SK-N-MC (cell line): ENCODE results near the gene KRABD2.
"Not testable (repeated sequence)": the region's sequence is repeated elsewhere in the genome, so short reads cannot be mapped to it uniquely, and the experiment has no call there.

Source experiments
- EZH2 ChIP-seq: fragments of 200-600 bp; sonication (generic); IDR thresholded peaks from one replicate; pipeline ENCODE4 v1.6.1; 2017; ENCODE audit warnings: antibody characterized with exemption
- POLR2AphosphoS5 ChIP-seq: IDR thresholded peaks from 2 replicates; pipeline ENCODE4 v1.6.1; 2012; ENCODE audit warnings: mild to moderate bottlenecking, low read depth, low read length, borderline replicate concordance

DNA sequence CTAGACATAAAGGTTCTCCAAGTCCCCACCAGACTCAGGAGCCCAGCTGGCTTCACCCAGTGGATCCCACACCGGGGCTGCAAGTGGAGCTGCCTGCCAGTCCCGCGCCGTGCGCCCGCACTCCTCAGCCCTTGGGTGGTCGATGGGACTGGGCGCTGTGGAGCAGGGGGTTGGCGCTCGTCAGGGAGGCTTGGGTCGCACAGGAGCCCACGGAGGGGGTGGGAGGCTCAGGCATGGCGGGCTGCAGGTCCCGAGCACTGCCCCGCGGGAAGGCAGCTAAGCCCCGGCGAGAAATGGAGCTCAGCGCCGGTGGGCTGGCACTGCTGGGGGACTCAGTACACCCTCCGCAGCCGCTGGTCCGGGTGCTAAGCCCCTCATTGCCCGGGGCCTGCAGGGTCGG lies 29.5 kb downstream of the KRABD2 start:
- TF ChIP-seq POLR2AphosphoS5, EZH2: not testable (repeated sequence)
